SK-N-SH treated with all-trans-retinoic acid at 6 μM for 48 hours (cell line): Measurements from ENCODE around the gene TMEM163.
"Not testable (repeated sequence)": the region's sequence is repeated elsewhere in the genome, so short reads cannot be mapped to it uniquely, and the experiment has no call there.

ENCODE experiments used
- ATAC-seq: fragments of 200-7000 bp; cut with Tn5 transposase; 3 replicates; pipeline ENCODE4 v1.9.1; 2020; ENCODE audit warnings: mild to moderate bottlenecking, moderate library complexity
- ARNTL ChIP-seq: fragments of 450-650 bp; formaldehyde crosslinking; IDR thresholded peaks from 2 replicates; pipeline ENCODE4 v1.5.0; 2020; ENCODE audit warnings: low read depth, mild to moderate bottlenecking, moderate library complexity, borderline replicate concordance
- BACH2 ChIP-seq: fragments of 250-450 bp; sonication (Bioruptor Pico); IDR thresholded peaks from 2 replicates; pipeline ENCODE4 v1.9.0; 2021; ENCODE audit warnings: mild to moderate bottlenecking, borderline replicate concordance
- CSDC2 ChIP-seq: fragments of 250-450 bp; sonication (Bioruptor Pico); IDR thresholded peaks from 2 replicates; pipeline ENCODE4 v1.5.0; 2020; ENCODE audit warnings: mild to moderate bottlenecking, moderate library complexity
- ESRRG ChIP-seq: fragments of 250-450 bp; sonication (Bioruptor Pico); IDR thresholded peaks from 2 replicates; pipeline ENCODE4 v1.6.1; 2021; ENCODE audit warnings: mild to moderate bottlenecking
- GLIS3 ChIP-seq: fragments of 250-450 bp; sonication (Bioruptor Pico); IDR thresholded peaks from 2 replicates; pipeline ENCODE4 v1.5.0; 2020; ENCODE audit warnings: mild to moderate bottlenecking, moderate library complexity
- ISL1 ChIP-seq: fragments of 250-450 bp; sonication (Bioruptor Pico); IDR thresholded peaks from 2 replicates; pipeline ENCODE4 v2.1.2; 2022; ENCODE audit warnings: mild to moderate bottlenecking, moderate library complexity
- OSR1 ChIP-seq: fragments of 250-450 bp; sonication (Bioruptor Pico); IDR thresholded peaks from 2 replicates; pipeline ENCODE4 v1.8.0; 2022; ENCODE audit warnings: moderate library complexity, mild to moderate bottlenecking, inconsistent platforms
- PPARA ChIP-seq: fragments of 250-450 bp; sonication (Bioruptor Pico); IDR thresholded peaks from 2 replicates; pipeline ENCODE4 v1.5.0; 2020; ENCODE audit warnings: mild to moderate bottlenecking, borderline replicate concordance
- RARB ChIP-seq: fragments of 250-450 bp; sonication (Bioruptor Pico); IDR thresholded peaks from 2 replicates; pipeline ENCODE4 v1.8.0; 2021; ENCODE audit warnings: mild to moderate bottlenecking, moderate library complexity
- SNAI2 ChIP-seq: fragments of 250-450 bp; sonication (Bioruptor Pico); IDR thresholded peaks from 2 replicates; pipeline ENCODE4 v1.5.0; 2020; ENCODE audit warnings: mild to moderate bottlenecking, moderate library complexity
- TCF4 ChIP-seq: fragments of 250-450 bp; sonication (Bioruptor Pico); IDR thresholded peaks from 2 replicates; pipeline ENCODE4 v1.8.0; 2021; ENCODE audit warnings: mild to moderate bottlenecking, moderate library complexity, borderline replicate concordance
- TOX ChIP-seq: fragments of 250-450 bp; sonication (Bioruptor Pico); IDR thresholded peaks from 2 replicates; pipeline ENCODE4 v1.8.0; 2021; ENCODE audit warnings: mild to moderate bottlenecking, moderate library complexity, borderline replicate concordance
- ZC3H10 ChIP-seq: fragments of 250-450 bp; sonication (Bioruptor Pico); IDR thresholded peaks from 2 replicates; pipeline ENCODE4 v1.5.1; 2021; ENCODE audit warnings: mild to moderate bottlenecking, moderate library complexity
- ZFP3 ChIP-seq: fragments of 250-450 bp; sonication (Bioruptor Pico); IDR thresholded peaks from 2 replicates; pipeline ENCODE4 v1.5.0; 2020; ENCODE audit warnings: mild to moderate bottlenecking, moderate library complexity
- ZFP30 ChIP-seq: fragments of 450-650 bp; formaldehyde crosslinking; IDR thresholded peaks from 2 replicates; pipeline ENCODE4 v1.5.0; 2022; ENCODE audit warnings: mild to moderate bottlenecking, moderate library complexity
- ZNF565 ChIP-seq: fragments of 450-650 bp; formaldehyde crosslinking; conservative IDR thresholded peaks from 2 replicates; pipeline ENCODE4 v1.5.0; 2020; ENCODE audit warnings: low read depth, mild to moderate bottlenecking, moderate library complexity
- ZNF70 ChIP-seq: fragments of 450-650 bp; formaldehyde crosslinking; IDR thresholded peaks from 2 replicates; pipeline ENCODE4 v1.5.0; 2020; ENCODE audit warnings: mild to moderate bottlenecking, moderate library complexity
- TF ChIP-seq, protein P1 (sequence below): fragments of 250-450 bp; sonication (Bioruptor Pico); IDR thresholded peaks from 2 replicates; pipeline ENCODE4 v1.8.0; 2021; ENCODE audit warnings: low read depth, mild to moderate bottlenecking, moderate library complexity, borderline replicate concordance
- TF ChIP-seq, protein P2 (sequence below): fragments of 250-450 bp; sonication (Bioruptor Pico); IDR thresholded peaks from 2 replicates; pipeline ENCODE4 v1.5.1; 2020; ENCODE audit warnings: low read depth, mild to moderate bottlenecking, moderate library complexity
- TF ChIP-seq, protein P3 (sequence below): fragments of 250-450 bp; sonication (Bioruptor Pico); IDR thresholded peaks from 2 replicates; pipeline ENCODE4 v1.5.1; 2021; ENCODE audit warnings: mild to moderate bottlenecking, moderate library complexity
- TF ChIP-seq, protein P4 (sequence below): fragments of 250-450 bp; sonication (Bioruptor Pico); IDR thresholded peaks from 2 replicates; pipeline ENCODE4 v1.8.0; 2020; ENCODE audit warnings: mild to moderate bottlenecking, moderate library complexity, borderline replicate concordance

TMEM163 gene

GRCh38 chr2:134660626-134661402 lies 58.0 kb downstream of the TMEM163 start (continued):
- TF ChIP-seq, protein P1, sequence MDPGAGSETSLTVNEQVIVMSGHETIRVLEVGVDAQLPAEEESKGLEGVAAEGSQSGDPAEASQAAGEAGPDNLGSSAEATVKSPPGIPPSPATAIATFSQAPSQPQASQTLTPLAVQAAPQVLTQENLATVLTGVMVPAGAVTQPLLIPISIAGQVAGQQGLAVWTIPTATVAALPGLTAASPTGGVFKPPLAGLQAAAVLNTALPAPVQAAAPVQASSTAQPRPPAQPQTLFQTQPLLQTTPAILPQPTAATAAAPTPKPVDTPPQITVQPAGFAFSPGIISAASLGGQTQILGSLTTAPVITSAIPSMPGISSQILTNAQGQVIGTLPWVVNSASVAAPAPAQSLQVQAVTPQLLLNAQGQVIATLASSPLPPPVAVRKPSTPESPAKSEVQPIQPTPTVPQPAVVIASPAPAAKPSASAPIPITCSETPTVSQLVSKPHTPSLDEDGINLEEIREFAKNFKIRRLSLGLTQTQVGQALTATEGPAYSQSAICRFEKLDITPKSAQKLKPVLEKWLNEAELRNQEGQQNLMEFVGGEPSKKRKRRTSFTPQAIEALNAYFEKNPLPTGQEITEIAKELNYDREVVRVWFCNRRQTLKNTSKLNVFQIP (CRISPR knock-in tag), result no peak
- TF ChIP-seq BACH2 (CRISPR knock-in tag), result no peak
- TF ChIP-seq PPARA (CRISPR knock-in tag), result no peak
- no peak for TF ChIP-seq ZFP3
- TF ChIP-seq ZFP30 (CRISPR knock-in tag), result no peak
- no peak for TF ChIP-seq GLIS3 (CRISPR knock-in tag)
- TF ChIP-seq, all 23 proteins: peak for 0

DNA sequence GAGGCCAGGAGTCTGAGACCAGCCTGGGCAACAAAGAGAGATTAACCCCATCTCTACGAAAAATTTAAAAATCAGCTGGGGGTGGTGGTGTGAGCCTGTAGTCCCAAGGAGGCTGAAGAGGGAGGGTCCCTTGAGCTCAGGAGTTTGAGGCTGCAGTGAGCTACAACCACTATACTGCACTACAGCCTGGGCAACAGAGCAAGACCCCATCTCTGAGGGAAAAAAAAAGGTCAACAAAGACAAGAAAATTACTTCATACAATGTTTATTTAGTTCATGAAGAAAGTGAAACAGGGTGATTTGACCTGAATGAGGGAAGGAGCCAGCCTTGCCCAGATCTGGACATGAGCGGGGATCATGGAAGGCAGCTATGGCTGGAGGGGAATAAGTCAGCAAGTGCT lies 59.1 kb downstream of the TMEM163 start:
- no peak for ATAC-seq
- TF ChIP-seq SNAI2 (CRISPR knock-in tag) (no peak), OSR1 (CRISPR knock-in tag) (no peak), TOX (CRISPR knock-in tag) (no peak), ZNF70 (CRISPR knock-in tag) (no peak), ESRRG (CRISPR knock-in tag) (no peak), TCF4 (CRISPR knock-in tag) (no peak), ZFP3 (no peak), ZFP30 (CRISPR knock-in tag) (no peak), ISL1 (CRISPR knock-in tag) (no peak), ARNTL (no peak), RARB (CRISPR knock-in tag) (no peak), CSDC2 (CRISPR knock-in tag) (no peak), PPARA (CRISPR knock-in tag) (no peak), ZNF565 (CRISPR knock-in tag) (no peak), BACH2 (CRISPR knock-in tag) (no peak)
- TF ChIP-seq, protein P1 (CRISPR knock-in tag), result no peak
- TF ChIP-seq, protein P2, sequence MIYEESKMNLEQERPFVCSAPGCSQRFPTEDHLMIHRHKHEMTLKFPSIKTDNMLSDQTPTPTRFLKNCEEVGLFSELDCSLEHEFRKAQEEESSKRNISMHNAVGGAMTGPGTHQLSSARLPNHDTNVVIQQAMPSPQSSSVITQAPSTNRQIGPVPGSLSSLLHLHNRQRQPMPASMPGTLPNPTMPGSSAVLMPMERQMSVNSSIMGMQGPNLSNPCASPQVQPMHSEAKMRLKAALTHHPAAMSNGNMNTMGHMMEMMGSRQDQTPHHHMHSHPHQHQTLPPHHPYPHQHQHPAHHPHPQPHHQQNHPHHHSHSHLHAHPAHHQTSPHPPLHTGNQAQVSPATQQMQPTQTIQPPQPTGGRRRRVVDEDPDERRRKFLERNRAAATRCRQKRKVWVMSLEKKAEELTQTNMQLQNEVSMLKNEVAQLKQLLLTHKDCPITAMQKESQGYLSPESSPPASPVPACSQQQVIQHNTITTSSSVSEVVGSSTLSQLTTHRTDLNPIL (CRISPR knock-in tag), result no peak
- TF ChIP-seq, protein P3, sequence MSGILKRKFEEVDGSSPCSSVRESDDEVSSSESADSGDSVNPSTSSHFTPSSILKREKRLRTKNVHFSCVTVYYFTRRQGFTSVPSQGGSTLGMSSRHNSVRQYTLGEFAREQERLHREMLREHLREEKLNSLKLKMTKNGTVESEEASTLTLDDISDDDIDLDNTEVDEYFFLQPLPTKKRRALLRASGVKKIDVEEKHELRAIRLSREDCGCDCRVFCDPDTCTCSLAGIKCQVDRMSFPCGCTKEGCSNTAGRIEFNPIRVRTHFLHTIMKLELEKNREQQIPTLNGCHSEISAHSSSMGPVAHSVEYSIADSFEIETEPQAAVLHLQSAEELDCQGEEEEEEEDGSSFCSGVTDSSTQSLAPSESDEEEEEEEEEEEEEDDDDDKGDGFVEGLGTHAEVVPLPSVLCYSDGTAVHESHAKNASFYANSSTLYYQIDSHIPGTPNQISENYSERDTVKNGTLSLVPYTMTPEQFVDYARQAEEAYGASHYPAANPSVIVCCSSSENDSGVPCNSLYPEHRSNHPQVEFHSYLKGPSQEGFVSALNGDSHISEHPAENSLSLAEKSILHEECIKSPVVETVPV (CRISPR knock-in tag), result no peak
- TF ChIP-seq, protein P4, sequence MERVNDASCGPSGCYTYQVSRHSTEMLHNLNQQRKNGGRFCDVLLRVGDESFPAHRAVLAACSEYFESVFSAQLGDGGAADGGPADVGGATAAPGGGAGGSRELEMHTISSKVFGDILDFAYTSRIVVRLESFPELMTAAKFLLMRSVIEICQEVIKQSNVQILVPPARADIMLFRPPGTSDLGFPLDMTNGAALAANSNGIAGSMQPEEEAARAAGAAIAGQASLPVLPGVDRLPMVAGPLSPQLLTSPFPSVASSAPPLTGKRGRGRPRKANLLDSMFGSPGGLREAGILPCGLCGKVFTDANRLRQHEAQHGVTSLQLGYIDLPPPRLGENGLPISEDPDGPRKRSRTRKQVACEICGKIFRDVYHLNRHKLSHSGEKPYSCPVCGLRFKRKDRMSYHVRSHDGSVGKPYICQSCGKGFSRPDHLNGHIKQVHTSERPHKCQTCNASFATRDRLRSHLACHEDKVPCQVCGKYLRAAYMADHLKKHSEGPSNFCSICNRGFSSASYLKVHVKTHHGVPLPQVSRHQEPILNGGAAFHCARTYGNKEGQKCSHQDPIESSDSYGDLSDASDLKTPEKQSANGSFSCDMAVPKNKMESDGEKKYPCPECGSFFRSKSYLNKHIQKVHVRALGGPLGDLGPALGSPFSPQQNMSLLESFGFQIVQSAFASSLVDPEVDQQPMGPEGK, result no peak
- TF ChIP-seq, all 23 proteins: peak for 0

DNA sequence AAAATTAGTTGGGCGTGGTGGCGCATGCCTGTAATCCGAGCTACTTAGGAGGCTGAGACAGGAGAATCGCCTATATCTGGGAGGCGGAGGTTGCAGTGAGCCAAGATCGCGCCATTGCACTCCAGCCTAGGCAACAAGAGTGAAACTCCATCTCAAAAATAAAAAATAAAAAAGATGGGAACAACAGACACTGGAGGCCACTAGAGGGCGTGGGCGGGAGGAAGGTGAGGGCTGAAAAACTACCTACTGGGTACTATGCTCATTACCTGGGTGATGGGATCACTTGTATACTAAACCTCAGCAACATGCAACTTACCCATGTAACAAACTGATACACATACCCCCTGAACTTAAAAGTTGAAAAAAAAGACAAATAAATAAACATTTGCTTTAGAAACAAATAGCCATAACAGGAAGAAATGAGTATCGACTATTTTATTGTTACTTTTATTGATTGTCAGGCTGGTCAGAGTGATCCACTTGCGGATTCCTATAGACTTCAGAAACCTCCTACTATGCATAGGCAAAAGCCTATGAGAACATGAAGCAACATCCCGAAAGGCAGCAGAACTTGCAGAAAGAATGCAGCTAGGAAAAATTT lies 61.0 kb downstream of the TMEM163 start:
- TF ChIP-seq ZNF565 (CRISPR knock-in tag) (no peak), ZC3H10 (CRISPR knock-in tag) (no peak), TOX (CRISPR knock-in tag) (no peak), ZFP30 (CRISPR knock-in tag) (no peak), GLIS3 (CRISPR knock-in tag) (no peak)
- TF ChIP-seq, protein P3 (CRISPR knock-in tag), result no peak
- TF ChIP-seq, protein P4, result no peak
- ATAC-seq, result no peak

DNA sequence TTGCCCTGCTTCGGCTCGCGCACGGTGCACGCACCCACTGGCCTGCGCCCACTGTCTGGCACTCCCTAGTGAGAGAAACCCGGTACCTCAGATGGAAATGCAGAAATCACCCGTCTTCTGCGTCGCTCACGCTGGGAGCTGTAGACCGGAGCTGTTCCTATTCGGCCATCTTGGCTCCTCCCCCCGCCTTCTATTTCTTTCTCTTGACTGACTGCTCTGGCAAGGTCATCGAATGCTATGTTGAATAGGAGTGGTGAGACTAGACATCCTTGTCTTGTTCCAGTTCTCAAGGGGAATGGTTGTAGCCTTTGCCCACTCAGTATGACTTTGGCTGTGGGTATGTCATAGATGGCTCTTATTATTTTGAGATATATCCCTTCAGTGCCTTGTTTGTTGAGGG lies 62.4 kb downstream of the TMEM163 start:
- ATAC-seq, result not testable (repeated sequence)
